GM23338 (cell line): ENCODE data around the gene NOX4. TPM values are rescaled to one million over a fixed set of nuclear protein-coding genes. Genes with fewer than 3 reads are reported as not detected.
"Not testable (repeated sequence)": the region's sequence is repeated elsewhere in the genome, so short reads cannot be mapped to it uniquely, and the experiment has no call there.

Experiments used
- ATAC-seq: fragments of 200-7000 bp; cut with Tn5 transposase; 3 replicates; pipeline ENCODE4 v1.9.1; 2020
- DNase-seq: peaks from one replicate; pipeline ENCODE4 v3.0.0-alpha.2; 2015; ENCODE audit warnings: low spot score
- H2AFZ ChIP-seq: fragments of 200-600 bp; sonication (generic); 2 replicates; pipeline ENCODE4 v1.8.0; 2016; ENCODE audit warnings: antibody characterized with exemption, mild to moderate bottlenecking, moderate library complexity
- H3F3A ChIP-seq: fragments of 200-600 bp; sonication (generic); replicated peaks from 2 replicates; pipeline ENCODE4 v1.8.0; 2017; ENCODE audit warnings: antibody characterized with exemption, mixed run types, low read depth
- H3K27ac ChIP-seq: fragments of 200-600 bp; sonication (generic); 2 replicates; pipeline ENCODE4 v1.6.1; 2016; ENCODE audit warnings: low read depth
- H3K27me3 ChIP-seq: fragments of 200-600 bp; sonication (generic); 2 replicates; pipeline ENCODE4 v1.8.0; 2016; ENCODE audit warnings: mild to moderate bottlenecking, mixed run types, moderate library complexity; ENCODE audit not compliant: insufficient read depth
- H3K36me3 ChIP-seq: fragments of 200-600 bp; sonication (generic); 2 replicates; pipeline ENCODE4 v1.8.0; 2016; ENCODE audit warnings: mild to moderate bottlenecking; ENCODE audit not compliant: insufficient read depth
- H3K4me1 ChIP-seq: fragments of 200-600 bp; sonication (generic); 2 replicates; pipeline ENCODE4 v1.8.0; 2016; ENCODE audit warnings: mild to moderate bottlenecking, moderate library complexity; ENCODE audit not compliant: insufficient read depth
- H3K4me2 ChIP-seq: fragments of 200-600 bp; sonication (generic); 2 replicates; pipeline ENCODE4 v1.7.1; 2017; ENCODE audit warnings: mixed run types
- H3K4me3 ChIP-seq: fragments of 200-600 bp; sonication (generic); 2 replicates; pipeline ENCODE4 v1.6.1; 2016; ENCODE audit warnings: mixed run types
- H3K79me2 ChIP-seq: fragments of 200-600 bp; sonication (generic); replicated peaks from 2 replicates; pipeline ENCODE4 v1.8.0; 2017; ENCODE audit warnings: mild to moderate bottlenecking; ENCODE audit not compliant: insufficient read depth
- H3K9me2 ChIP-seq: fragments of 200-600 bp; sonication (generic); 2 replicates; pipeline ENCODE4 v1.8.0; 2017; ENCODE audit not compliant: insufficient read depth
- H4K20me1 ChIP-seq: fragments of 200-600 bp; sonication (generic); replicated peaks from 2 replicates; pipeline ENCODE4 v1.8.0; 2017; ENCODE audit warnings: mild to moderate bottlenecking; ENCODE audit not compliant: insufficient read depth
- H3K27ac Mint-ChIP-seq: 2 replicates; pipeline ENCODE4 v1.8.0; 2020; ENCODE audit warnings: inconsistent platforms, mild to moderate bottlenecking, moderate library complexity, mixed read lengths
- H3K27me3 Mint-ChIP-seq: 3 replicates; pipeline ENCODE4 v1.8.0; 2022; ENCODE audit warnings: low read depth, mild to moderate bottlenecking, moderate library complexity, mixed read lengths, inconsistent platforms; ENCODE audit not compliant: insufficient read depth, poor library complexity
- H3K36me3 Mint-ChIP-seq: 3 replicates; pipeline ENCODE4 v1.8.0; 2021; ENCODE audit warnings: low read depth, mild to moderate bottlenecking, inconsistent platforms, moderate library complexity, mixed read lengths
- H3K4me1 Mint-ChIP-seq: 3 replicates; pipeline ENCODE4 v1.8.0; 2020; ENCODE audit warnings: mild to moderate bottlenecking, inconsistent platforms, mixed read lengths
- H3K4me3 Mint-ChIP-seq: 3 replicates; pipeline ENCODE4 v1.8.0; 2021; ENCODE audit warnings: moderate library complexity, mild to moderate bottlenecking, inconsistent platforms, mixed read lengths
- H3K9me3 Mint-ChIP-seq: 3 replicates; pipeline ENCODE4 v1.8.0; 2020; ENCODE audit warnings: moderate library complexity, mild to moderate bottlenecking, inconsistent platforms, mixed read lengths
- CTCF ChIP-seq, 2 experiments: fragments of 200-600 bp in 1 of 2; sonication (generic) in 1 of 2; conservative IDR thresholded peaks; 2 replicates each; pipeline versions ENCODE4 v1.5.1 to v1.6.1; 2016 to 2017; ENCODE audit warnings: antibody characterized with exemption in 2 of 2, low read depth in 2 of 2, mild to moderate bottlenecking in 2 of 2, moderate library complexity in 1 of 2
- NANOG ChIP-seq: IDR thresholded peaks from 2 replicates; pipeline ENCODE4 v1.6.1; 2016; ENCODE audit warnings: antibody characterized with exemption, borderline replicate concordance
- REST ChIP-seq: IDR thresholded peaks from one replicate; pipeline ENCODE4 v1.6.1; 2018; ENCODE audit warnings: antibody characterized with exemption; ENCODE audit not compliant: unreplicated experiment
- polyA plus RNA-seq: library from polyadenylated mRNA; unstranded; fragments of >200 nt; fragmentation: Nextera tagmentation; extraction: Ambion mirVana; gene quantifications from 2 replicates; pipeline ENCODE4 v1.2.1, GENCODE V29; 2016
- total RNA-seq: library from RNA; depleted of rRNA; stranded (reverse); fragments of >200 nt; shearing (Covaris generic); gene quantifications from 2 replicates; pipeline ENCODE4 v1.2.3, GENCODE V29; 2014

Gene NOX4
- total and polyA plus RNA-seq, 2 experiments from 2014 or later = 1.9 to 2.6 TPM

DNA sequence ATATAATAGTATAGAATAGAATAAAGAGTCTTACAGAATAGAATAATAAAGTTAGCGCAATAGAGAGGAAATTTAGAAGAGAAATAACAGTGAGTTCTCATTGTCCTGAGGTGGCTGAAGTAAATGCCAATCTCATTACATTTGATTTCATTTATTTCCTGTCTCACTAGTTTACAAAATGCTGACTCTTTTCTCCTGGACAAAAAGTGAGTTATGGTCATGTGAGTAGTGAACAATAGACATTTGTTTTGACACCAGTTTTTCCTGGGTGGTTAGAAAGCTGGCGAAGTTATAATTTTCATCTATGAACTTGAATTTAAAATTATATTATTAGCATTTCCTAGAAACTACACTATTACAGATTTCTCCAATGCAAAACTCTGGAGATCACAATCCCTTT is 169.8 kb downstream of the NOX4 start (continued):
- TF ChIP-seq CTCF (conservative IDR thresholded peaks at IDR 0.05; ENCODE audit: low read depth in 2 of 2) (no peak), NANOG (no peak), REST (no peak)

DNA sequence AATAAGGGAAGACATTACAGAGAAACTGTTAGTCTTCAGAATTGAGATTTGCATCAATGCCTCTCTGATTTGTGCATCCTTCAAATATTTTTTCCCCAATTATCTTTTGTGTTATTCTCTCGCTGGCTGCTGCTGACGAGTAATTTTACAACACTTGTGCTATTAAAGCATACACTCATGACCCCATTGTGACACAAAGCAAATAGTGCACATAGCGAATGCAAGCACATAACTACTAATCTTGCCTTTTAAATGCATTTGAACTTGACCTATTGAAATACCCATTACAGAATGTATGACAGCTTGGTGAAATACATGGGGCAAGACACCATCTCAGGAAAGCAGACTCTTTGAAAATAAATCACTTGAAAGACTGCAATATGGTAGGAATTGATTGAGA is 180.6 kb downstream of the NOX4 start:
- not testable (repeated sequence) for H4K20me1 ChIP-seq, H3K27ac ChIP-seq, DNase-seq, H3K27ac Mint-ChIP-seq, H3K79me2 ChIP-seq, ATAC-seq, H3K4me1 Mint-ChIP-seq, H3F3A ChIP-seq, H3K9me3 Mint-ChIP-seq, H3K36me3 ChIP-seq, H2AFZ ChIP-seq, H3K4me3 Mint-ChIP-seq, H3K27me3 ChIP-seq, H3K9me2 ChIP-seq, H3K4me2 ChIP-seq, H3K36me3 Mint-ChIP-seq, H3K4me1 ChIP-seq, H3K27me3 Mint-ChIP-seq, H3K4me3 ChIP-seq

DNA sequence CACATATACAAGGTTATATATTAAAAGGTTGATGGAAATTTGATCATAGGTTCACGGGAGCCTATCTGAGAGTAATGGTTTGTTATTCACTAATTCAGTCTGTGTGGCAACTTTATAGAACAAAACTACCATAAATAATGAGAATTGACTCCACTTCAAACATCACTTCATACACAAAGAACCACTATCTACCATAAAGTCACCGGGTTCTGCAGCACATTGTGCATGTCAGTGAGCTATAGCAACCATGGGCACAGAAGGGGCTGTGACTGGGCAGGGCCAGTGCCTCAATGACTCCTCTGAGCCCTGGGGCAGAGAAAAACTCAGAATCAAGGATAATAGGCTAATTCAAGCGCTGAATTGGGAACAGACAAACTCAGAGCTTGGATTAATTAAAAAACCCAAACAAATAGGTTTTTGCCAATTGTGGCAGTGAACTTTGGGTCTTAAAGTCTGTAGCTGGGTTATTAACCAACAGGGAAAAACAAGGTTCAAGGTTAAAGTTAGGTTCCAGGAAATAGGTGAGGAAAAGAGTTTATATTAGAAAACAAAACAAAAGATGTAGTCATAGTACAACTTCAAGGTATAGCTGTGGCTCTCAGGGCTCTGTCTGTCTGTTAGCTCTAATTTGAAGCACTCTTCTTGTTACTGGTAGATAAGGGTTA is 181.7 kb downstream of the NOX4 start:
- H3K27ac Mint-ChIP-seq, H3K4me1 Mint-ChIP-seq, H4K20me1 ChIP-seq: not testable (repeated sequence)

GRCh38 chr11:89308272-89308671 is 182.9 kb downstream of the NOX4 start:
- not testable (repeated sequence) for H3K4me3 Mint-ChIP-seq, H3K4me3 ChIP-seq, H3K27ac ChIP-seq, H3K9me2 ChIP-seq, H3K27me3 Mint-ChIP-seq, H3K79me2 ChIP-seq, H3F3A ChIP-seq, H4K20me1 ChIP-seq, DNase-seq, H3K4me2 ChIP-seq, H3K36me3 Mint-ChIP-seq, H3K27ac Mint-ChIP-seq, H3K9me3 Mint-ChIP-seq, H3K4me1 Mint-ChIP-seq, H3K36me3 ChIP-seq, H2AFZ ChIP-seq, H3K4me1 ChIP-seq, ATAC-seq, H3K27me3 ChIP-seq

More for the DNA sequence above, 181.7 kb downstream of the NOX4 start:
- not testable (repeated sequence) for H3F3A ChIP-seq, H3K4me1 ChIP-seq, DNase-seq, H3K9me2 ChIP-seq, ATAC-seq, H3K9me3 Mint-ChIP-seq, H3K27me3 ChIP-seq, H3K36me3 ChIP-seq, H3K27ac ChIP-seq, H3K4me2 ChIP-seq, H3K27me3 Mint-ChIP-seq, H3K36me3 Mint-ChIP-seq, H3K4me3 ChIP-seq, H3K79me2 ChIP-seq, H3K4me3 Mint-ChIP-seq, H2AFZ ChIP-seq

DNA sequence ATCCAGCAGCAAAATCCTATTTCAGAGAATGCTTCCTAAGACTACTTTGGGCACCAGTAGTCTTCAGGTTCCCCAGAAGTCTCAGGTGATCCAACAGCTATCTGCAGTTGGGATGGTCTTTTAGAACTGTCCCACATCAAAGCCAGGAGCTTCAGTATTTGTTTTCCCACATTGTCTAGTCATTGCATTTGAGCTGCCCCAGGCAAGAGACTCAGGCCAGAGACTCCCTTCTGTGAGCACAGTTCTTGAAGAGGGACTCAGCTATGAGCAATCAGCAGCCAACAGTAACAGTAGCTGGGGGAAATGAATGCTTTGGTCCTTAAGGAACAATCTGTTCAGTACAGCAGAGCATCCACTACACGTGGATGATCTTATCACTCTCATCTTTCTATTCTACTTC is 188.1 kb downstream of the NOX4 start:
- H3K9me2 ChIP-seq, H3K36me3 ChIP-seq, H3K4me3 ChIP-seq, H3K4me3 Mint-ChIP-seq, H3K9me3 Mint-ChIP-seq, H3K27ac Mint-ChIP-seq, H2AFZ ChIP-seq, H3K36me3 Mint-ChIP-seq, H4K20me1 ChIP-seq, H3K4me2 ChIP-seq, H3K79me2 ChIP-seq, H3K27me3 Mint-ChIP-seq, H3K4me1 Mint-ChIP-seq, H3F3A ChIP-seq, ATAC-seq, H3K27me3 ChIP-seq, H3K27ac ChIP-seq, DNase-seq: not testable (repeated sequence)
- H3K4me1 ChIP-seq = peaks cover 12% of the 10 kb centered on the region

- peaks cover 12% of the 10 kb centered on the region for H3K4me1 ChIP-seq
- H3K27ac Mint-ChIP-seq, H3K79me2 ChIP-seq, H3K4me3 ChIP-seq, H3K27ac ChIP-seq, H3K36me3 ChIP-seq, H3K27me3 Mint-ChIP-seq, H3K9me3 Mint-ChIP-seq, H3K4me2 ChIP-seq, H3K36me3 Mint-ChIP-seq, H3K9me2 ChIP-seq, H3K4me3 Mint-ChIP-seq, H3F3A ChIP-seq, H4K20me1 ChIP-seq, H3K27me3 ChIP-seq, H2AFZ ChIP-seq: not testable (repeated sequence)
- peaks cover 14% of the 10 kb centered on the region for H3K4me1 Mint-ChIP-seq
- DNase-seq (peak; percentile 7), ATAC-seq (peak; percentile 71)
Measured at GRCh38 chr11:89295023-89295422, 196.2 kb downstream of the NOX4 start.
